Astrocyte (in vitro differentiated cells and primary cell): ENCODE data around the gene CYP19A1.

ENCODE experiments used
- EZH2 ChIP-seq: IDR thresholded peaks from 2 replicates; pipeline ENCODE4 v1.6.1; 2012; ENCODE audit warnings: mild to moderate bottlenecking, low read length, inconsistent platforms; ENCODE audit not compliant: insufficient read depth
- TF ChIP-seq, protein P1 (sequence below): IDR thresholded peaks from 2 replicates; pipeline ENCODE4 v1.5.1; 2011; ENCODE audit warnings: low read depth, mild to moderate bottlenecking, inconsistent platforms, low read length, moderate library complexity; ENCODE audit not compliant: insufficient read depth

DNA sequence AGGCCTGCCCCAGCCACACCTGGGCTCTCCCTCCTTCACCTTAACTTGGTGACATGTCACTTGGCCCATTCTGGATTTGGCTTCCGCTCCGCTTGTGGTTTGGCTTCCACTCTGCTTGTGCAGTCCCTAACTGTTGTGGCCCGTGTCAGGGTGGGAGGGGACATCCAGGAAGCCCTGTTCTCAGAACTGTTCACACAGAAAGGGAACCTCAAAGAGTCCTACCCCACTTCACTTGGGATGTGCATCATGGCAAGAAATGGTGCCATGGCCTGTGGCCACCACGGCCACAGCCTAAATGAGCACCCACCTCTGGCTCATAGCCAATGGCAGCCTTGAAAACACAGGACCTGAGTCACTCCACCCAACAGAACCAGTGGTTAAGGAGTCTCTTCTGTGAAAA is 63.4 kb downstream of the CYP19A1 start:
- TF ChIP-seq, protein P1, sequence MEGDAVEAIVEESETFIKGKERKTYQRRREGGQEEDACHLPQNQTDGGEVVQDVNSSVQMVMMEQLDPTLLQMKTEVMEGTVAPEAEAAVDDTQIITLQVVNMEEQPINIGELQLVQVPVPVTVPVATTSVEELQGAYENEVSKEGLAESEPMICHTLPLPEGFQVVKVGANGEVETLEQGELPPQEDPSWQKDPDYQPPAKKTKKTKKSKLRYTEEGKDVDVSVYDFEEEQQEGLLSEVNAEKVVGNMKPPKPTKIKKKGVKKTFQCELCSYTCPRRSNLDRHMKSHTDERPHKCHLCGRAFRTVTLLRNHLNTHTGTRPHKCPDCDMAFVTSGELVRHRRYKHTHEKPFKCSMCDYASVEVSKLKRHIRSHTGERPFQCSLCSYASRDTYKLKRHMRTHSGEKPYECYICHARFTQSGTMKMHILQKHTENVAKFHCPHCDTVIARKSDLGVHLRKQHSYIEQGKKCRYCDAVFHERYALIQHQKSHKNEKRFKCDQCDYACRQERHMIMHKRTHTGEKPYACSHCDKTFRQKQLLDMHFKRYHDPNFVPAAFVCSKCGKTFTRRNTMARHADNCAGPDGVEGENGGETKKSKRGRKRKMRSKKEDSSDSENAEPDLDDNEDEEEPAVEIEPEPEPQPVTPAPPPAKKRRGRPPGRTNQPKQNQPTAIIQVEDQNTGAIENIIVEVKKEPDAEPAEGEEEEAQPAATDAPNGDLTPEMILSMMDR, result no peak
- TF ChIP-seq EZH2, result no peak
